K562 (cell line): Measurements from ENCODE around the gene ATP5ME.

Source experiments
- RCOR1 ChIP-seq, 2 experiments: IDR thresholded peaks; 2 replicates each; pipeline ENCODE4 v1.6.1; 2012; ENCODE audit warnings: low read depth in 2 of 2, low read length in 2 of 2, borderline replicate concordance in 1 of 2, improper control_type of control experiment in 1 of 2
- SOX6 ChIP-seq: fragments of 450-650 bp; IDR thresholded peaks from 2 replicates; pipeline ENCODE4 v1.6.1; 2014; ENCODE audit warnings: mild to moderate bottlenecking
- TF ChIP-seq, protein P1 (sequence below), 2 experiments: fragments of 250-450 bp in 1 of 2; fragments of 450-650 bp in 1 of 2; sonication (Bioruptor Pico) in 1 of 2; IDR thresholded peaks; 2 replicates each; pipeline versions ENCODE4 v1.6.1 to v1.8.0; 2016 to 2021; ENCODE audit warnings: mild to moderate bottlenecking in 2 of 2, moderate library complexity in 2 of 2, missing compliant biosample characterization in 1 of 2, missing genetic modification characterization in 1 of 2

DNA sequence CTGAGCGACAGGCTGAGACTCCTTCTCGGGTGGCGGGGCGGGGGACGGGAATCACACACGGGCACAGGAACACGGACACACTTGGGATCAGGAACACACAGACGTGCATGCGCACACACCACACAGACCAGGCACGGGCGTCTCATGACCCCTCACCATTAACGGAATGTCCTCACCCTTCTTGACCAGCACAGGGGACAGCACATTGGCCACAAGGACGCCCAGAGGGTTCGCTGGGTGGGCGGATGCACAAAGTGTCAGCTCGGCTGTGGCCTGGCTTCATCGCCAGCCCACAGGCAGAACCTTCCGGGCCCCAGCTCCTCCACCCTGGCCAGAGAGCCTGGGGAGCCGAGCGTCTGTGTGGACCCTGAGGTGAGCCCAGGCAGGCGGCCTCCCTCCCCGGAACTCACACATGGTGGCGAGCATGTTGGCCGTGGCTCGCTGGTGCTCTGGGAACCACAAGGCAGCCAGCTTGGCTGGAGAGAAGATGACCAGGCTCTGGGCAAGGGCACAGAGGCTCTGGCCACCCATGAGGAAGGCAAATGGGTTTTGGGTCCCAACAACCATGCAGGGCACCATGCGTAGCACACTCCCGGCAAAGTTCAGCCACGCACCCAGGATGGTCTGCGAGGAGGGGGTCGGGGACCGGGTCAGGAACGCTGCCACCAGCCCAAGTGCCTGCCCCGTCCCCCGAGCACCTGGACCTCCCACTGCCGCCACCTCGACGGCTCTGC is 11.8 kb upstream of the ATP5ME start:
- no peak for TF ChIP-seq SOX6
- TF ChIP-seq, protein P1, sequence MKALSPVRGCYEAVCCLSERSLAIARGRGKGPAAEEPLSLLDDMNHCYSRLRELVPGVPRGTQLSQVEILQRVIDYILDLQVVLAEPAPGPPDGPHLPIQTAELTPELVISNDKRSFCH (CRISPR knock-in tag; IDR thresholded peaks at IDR 0.05): no peak
- TF ChIP-seq, protein P1 (tag; IDR thresholded peaks at IDR 0.05): no peak
- TF ChIP-seq RCOR1 (IDR thresholded peaks at IDR 0.05; ENCODE audit: borderline replicate concordance in 1 of 2, low read depth in 2 of 2, low read length in 2 of 2): no peak
